B cell (primary cell): ENCODE data around the gene ZCCHC7.

Experiments
- EZH2 ChIP-seq: IDR thresholded peaks from 2 replicates; pipeline ENCODE4 v1.6.1; 2012; ENCODE audit warnings: borderline replicate concordance, low read depth, mild to moderate bottlenecking, moderate library complexity, low read length; ENCODE audit not compliant: insufficient read depth, poor library complexity, severe bottlenecking
- TF ChIP-seq, protein P1 (sequence below): fragments of 200-600 bp; IDR thresholded peaks from one replicate; pipeline ENCODE4 v1.8.0; 2022; ENCODE audit warnings: antibody characterized with exemption, mild to moderate bottlenecking

GRCh38 chr9:37255944-37256862 lies 135.8 kb downstream of the ZCCHC7 start:
- TF ChIP-seq, protein P1, sequence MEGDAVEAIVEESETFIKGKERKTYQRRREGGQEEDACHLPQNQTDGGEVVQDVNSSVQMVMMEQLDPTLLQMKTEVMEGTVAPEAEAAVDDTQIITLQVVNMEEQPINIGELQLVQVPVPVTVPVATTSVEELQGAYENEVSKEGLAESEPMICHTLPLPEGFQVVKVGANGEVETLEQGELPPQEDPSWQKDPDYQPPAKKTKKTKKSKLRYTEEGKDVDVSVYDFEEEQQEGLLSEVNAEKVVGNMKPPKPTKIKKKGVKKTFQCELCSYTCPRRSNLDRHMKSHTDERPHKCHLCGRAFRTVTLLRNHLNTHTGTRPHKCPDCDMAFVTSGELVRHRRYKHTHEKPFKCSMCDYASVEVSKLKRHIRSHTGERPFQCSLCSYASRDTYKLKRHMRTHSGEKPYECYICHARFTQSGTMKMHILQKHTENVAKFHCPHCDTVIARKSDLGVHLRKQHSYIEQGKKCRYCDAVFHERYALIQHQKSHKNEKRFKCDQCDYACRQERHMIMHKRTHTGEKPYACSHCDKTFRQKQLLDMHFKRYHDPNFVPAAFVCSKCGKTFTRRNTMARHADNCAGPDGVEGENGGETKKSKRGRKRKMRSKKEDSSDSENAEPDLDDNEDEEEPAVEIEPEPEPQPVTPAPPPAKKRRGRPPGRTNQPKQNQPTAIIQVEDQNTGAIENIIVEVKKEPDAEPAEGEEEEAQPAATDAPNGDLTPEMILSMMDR, result no peak
- no peak for TF ChIP-seq EZH2
